Measurements from ENCODE around the gene CCN2.
"Not testable (repeated sequence)": the region's sequence is repeated elsewhere in the genome, so short reads cannot be mapped to it uniquely, and the experiment has no call there.

The CCN2 gene

DNA sequence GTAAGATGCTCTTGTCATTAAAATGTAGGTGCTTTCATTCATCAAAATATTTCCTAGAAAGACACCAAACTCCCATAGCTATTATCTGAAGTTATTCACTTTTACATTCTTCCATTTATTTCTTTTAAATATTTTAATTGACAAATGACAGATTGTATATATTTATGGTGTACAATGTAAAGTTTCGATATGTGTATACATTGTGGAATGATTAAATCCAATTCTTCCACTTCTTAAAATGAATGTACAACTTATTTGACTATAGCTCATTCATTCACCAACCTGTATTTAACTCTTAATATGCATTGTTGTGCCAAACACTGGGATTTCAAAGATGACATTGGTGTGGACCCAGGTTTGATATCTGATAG is 41.0 kb downstream of the CCN2 start:
- TF ChIP-seq CTCF (conservative IDR thresholded peaks at IDR 0.05; ENCODE audit: low read length): no peak
- H3K4me3 ChIP-seq (ENCODE audit: low read length): no peak overlapping the region
- no peak for DNase-seq (ENCODE audit: low read depth)

- DNase-seq (ENCODE audit: low read depth): peak; percentile 69
- peak; percentile 98 for TF ChIP-seq CTCF (conservative IDR thresholded peaks at IDR 0.05; ENCODE audit: low read length)
- H3K4me3 ChIP-seq (ENCODE audit: low read length): no peak overlapping the region
These were observed 41.6 kb downstream of the CCN2 start for GRCh38 chr6:131909408-131910218.

DNA sequence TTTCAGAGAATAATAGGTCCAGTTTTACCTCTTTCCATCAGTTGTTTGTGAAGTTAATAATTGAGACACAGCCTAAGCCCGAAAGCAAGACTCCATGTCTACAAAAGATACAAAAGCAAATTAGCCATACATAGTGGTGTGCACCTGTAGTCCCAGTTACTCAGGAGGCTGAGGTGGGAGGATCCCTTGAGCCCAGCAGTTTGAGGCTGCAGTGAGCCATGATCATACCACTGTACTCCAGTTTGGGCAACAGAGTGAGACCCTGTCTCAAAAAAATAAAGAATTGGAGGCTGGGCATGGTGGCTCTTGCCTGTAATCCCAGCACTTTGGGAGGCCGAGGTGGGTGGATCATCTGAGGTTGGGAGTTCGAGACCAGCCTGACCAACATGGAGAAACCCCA is 42.4 kb downstream of the CCN2 start:
- not testable (repeated sequence) for DNase-seq (ENCODE audit: low read depth)

DNA sequence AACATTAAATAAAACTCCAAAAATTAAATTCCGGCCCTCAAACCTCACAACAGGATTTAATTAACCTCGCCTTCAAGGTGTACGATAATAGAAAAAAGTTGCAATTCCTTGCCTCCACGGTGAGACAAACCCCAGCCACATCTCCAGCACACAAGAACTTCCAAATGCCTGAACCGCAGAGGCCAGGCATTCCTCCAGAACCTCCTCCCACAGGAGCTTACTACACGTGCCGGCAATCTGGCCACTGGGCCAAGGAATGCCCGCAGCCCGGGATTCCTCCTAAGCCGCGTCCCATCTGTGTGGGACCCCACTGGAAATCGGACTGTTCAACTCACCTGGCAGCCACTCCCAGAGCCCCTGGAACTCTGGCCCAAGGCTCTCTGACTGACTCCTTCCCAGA is 47.4 kb downstream of the CCN2 start:
- DNase-seq (ENCODE audit: low read depth): peak; percentile 42
- H3K4me3 ChIP-seq (ENCODE audit: low read length): not testable (repeated sequence)

More for the DNA sequence above, 42.4 kb downstream of the CCN2 start:
- H3K4me3 ChIP-seq (ENCODE audit: low read length): not testable (repeated sequence)

GRCh38 chr6:131901326-131901873 is 49.8 kb downstream of the CCN2 start:
- not testable (repeated sequence) for H3K4me3 ChIP-seq (ENCODE audit: low read length); DNase-seq (ENCODE audit: low read depth)

GRCh38 chr6:131900231-131900630 is 50.9 kb downstream of the CCN2 start:
- no peak for DNase-seq (ENCODE audit: low read depth)
- TF ChIP-seq CTCF (conservative IDR thresholded peaks at IDR 0.05; ENCODE audit: low read length): no peak

DNA sequence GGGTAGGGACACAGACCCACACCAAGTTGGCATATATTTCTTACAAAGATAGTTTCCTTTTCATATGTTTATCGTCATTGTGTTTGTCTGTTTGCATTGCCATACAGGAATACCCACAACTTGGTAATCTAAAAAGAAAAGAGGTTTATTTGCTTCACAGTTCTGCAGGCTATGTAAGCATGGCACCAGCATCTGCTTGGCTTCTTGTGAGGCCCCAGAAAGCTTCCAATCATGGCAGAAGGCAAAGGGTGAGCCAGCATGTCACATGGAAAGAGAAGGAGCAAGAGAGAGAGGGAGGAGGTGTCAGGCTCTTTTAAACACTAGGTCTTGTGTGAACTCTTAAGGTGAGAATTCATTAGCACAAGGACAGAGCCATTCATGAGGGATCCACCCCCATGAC is 52.5 kb downstream of the CCN2 start:
- H3K4me3 ChIP-seq (ENCODE audit: low read length): no peak overlapping the region
- TF ChIP-seq CTCF (conservative IDR thresholded peaks at IDR 0.05; ENCODE audit: low read length): no peak
- DNase-seq (ENCODE audit: low read depth): no peak

More at GRCh38 chr6:131900231-131900630, 50.9 kb downstream of the CCN2 start:
- H3K4me3 ChIP-seq (ENCODE audit: low read length): no peak overlapping the region

Data from AG10803 (cell line).